GM18907 (cell line): ENCODE measurements around the gene RPS24.
"Not testable (repeated sequence)": the region's sequence is repeated elsewhere in the genome, so short reads cannot be mapped to it uniquely, and the experiment has no call there.

Source experiments
- ATAC-seq: cut with Tn5 transposase; IDR thresholded peaks from one replicate; pipeline ENCODE4 v1.9.1; 2021; ENCODE audit warnings: mild to moderate bottlenecking, moderate library complexity; ENCODE audit not compliant: unreplicated experiment

The RPS24 gene

DNA sequence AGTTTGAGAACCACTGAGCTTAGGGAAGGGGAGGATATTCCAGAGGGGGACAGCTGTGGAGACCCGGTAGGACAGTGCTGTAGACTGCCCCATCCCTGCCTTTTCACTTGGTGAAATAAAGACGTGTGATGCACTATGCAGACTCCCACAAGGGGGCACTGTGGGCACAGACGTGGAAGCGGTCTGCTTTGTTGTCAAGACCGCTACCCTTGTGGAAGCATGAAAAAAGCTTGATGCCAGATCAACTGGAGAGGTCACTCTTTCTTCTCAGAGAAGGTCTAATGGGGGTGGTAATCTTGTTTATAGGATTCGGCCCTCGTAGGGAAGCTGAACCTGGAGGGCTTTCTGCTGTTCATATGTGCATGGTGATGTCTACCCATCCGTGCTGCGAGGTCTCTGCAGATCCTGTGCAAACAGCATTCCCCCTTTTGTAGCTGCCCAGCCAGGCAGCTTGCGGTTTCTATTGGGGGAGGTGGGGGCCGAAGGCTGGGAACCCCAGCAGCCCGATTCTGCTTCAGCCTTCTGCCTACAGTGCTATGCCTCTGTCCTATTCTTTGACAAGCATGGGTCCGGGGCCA, 13.7 kb downstream of the RPS24 start:
- peak; percentile 66 for ATAC-seq

DNA sequence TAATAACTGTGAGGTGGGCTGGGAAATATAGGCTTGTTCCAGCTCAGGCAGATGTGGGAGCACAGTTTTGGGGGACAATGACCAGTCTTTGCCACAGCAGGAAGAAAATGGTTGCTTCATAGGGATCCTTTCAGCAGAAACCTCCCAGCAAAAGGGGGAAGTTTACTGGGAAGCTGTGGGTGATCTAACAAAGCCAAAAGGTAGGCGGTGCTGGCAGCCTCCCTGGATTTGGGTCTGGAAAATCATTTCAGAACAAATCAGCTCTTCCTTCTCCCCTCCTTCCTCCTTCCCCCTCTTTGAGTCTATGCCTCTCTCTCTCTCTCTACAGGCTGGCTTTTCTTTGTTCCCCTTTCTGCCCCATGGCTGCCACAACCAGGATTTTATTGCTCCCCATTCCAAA, 16.2 kb downstream of the RPS24 start:
- ATAC-seq = no peak

DNA sequence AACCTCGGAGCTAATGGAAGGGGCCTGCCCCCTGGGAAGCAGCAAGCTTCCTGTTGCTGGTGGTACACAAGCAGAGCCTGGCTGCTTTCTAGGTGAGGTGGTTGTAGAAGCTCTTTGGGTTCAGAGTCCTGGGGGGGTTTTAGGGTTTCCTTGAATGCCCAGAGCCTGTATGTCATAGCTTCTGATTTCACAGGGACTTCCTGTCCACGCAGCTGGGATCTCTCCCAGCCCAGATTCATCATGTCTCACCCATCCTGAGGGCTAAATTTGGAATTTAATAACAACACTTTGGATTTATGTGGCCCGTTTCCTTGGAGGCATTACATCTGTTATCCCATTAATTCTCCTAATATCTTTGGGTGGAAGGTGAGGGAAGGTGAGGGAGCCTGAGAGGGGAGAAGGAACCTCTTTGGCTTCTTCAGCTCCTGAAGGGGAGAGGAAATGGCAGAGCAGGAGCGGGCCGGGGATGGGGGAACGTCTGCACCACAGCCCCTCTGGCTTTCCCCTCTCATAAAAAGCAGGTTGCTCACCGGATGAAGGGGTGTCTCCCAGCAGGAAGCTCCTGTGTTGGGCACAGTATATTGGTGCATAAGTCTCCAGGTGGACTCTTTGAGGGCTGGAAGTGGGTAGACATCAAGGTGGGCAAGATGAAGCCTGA, 19.7 kb downstream of the RPS24 start:
- no peak for ATAC-seq

DNA sequence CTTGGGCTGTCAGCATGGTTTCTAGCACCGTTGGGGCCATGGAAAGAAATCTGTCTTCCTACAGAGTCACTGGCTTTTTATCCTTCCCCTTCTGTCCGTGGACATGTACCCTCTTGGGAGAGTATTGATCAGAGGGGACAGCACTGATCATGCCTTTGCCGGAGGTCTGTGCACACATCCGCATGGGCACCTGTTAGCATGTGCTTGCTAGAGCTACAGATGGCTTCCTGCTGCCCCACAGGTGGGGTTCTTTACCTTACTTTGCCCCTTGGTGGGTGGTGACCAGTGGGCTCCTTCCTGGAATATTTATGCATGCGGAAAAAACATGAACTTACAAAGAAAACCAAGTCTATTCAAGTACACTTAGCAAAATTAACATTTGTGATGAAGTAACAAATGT, 24.9 kb downstream of the RPS24 start:
- no peak for ATAC-seq

DNA sequence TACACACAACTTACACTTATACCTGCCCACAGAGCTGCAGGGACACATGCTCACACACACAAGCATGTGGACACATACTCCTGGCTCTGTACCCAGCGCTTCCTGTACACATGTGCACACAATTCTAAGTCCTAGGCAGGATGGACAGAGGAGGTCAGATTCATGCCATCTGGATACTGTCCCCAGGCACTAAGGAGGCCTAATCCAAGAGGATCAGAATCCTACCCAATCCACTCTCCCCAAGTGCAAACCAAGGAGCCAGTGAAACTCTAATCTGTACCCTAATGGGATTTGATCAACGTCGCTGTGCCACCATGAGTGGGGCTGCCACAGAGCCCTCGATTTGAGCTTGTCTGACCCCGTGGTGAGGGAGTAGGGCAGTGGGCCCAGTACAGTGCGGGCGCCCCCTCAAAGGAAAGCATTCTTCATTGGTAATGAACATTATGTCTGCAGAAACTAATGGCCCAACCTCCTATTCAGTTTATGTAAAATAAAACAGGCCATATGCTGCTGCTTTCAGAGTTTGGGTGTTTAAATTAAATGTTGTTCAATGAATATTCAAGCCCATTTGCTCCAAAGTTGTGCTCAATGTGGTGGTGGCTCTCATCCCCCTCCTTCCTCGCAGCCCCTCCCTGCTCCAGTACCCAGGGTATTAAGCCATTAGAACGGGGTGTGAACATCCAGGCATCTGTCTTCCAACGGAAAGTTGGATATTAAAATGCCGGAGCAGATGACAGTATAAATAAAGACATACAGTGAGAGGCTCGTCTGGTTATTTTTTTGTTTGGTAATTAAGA, 26.4 kb downstream of the RPS24 start:
- no peak for ATAC-seq

DNA sequence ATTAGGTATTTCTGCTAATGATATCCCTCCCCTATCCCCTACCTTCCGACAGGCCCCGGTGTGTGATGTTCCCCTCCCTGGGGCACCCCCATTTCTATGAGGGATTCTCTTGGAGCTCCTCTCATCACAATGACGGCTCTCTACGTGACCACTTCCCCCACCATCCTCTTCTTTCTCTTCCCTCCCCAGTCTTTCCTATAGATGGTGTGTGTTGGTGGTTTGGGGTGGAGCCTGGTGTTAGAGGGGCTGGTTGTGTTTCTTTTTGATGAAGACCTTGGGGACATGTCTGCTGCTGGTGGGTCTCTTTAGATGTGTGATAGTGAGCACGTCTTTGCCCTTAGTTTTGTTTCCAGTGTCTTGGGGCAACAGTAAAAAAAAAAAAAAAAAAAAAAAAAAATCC, 28.6 kb downstream of the RPS24 start:
- no peak for ATAC-seq

- no peak for ATAC-seq
These were observed 29.6 kb downstream of the RPS24 start for GRCh38 chr10:78063236-78063635.

DNA sequence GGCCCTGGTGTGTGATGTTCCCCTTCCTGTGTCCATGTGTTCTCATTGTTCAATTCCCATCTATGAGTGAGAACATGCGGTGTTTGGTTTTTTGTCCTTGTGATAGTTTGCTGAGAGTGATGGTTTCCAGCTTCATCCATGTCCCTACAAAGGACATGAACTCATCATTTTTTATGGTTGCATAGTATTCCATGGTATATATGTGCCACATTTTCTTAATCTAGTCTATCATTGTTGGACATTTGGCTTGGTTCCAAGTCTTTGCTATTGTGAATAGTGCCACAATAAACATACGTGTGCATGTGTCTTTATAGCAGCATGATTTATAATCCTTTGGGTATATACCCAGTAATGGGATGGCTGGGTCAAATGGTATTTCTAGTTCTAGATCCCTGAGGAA, 31.3 kb downstream of the RPS24 start:
- not testable (repeated sequence) for ATAC-seq

GRCh38 chr10:78065611-78066010, 31.9 kb downstream of the RPS24 start:
- ATAC-seq = no peak

- ATAC-seq = no peak
These were observed 32.3 kb downstream of the RPS24 start for GRCh38 chr10:78066012-78066411.

DNA sequence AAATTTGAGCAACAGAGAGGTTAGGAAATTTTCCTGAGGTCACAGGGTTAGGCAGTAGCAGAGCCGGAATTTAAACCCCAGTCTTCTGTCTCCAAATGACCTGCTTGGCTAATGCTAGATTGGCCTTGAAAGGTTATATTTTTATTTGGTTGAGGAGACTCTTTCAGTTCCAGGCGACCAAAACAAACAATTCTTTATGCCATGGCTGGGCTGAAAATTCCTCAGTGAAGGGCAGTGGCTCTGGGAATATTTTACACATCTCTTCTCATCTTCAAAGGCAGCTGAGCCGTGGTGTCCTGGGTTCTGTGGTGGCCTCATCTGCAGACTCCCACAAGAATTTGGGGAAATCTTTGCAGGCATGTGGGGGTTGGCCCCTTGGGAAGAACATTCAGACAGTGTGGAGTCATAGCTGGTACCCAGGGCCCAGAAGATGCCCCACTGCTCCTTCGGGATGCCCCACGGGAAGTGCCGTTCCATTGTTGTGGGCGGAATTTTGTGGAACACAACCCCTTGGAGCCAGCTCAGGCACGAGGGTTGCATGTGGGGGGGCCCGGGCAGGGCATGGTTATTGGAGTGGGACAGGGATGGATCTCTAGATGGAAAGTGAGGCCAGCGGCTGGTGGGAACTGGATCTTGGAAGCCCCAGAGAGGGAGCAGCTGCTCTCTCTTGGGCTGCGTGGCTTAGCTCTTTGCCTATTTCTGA, 33.2 kb downstream of the RPS24 start:
- no peak for ATAC-seq

GRCh38 chr10:78069151-78069550, 35.5 kb downstream of the RPS24 start:
- no peak for ATAC-seq

- not testable (repeated sequence) for ATAC-seq
These were observed 36.4 kb downstream of the RPS24 start for GRCh38 chr10:78070064-78070463.

GRCh38 chr10:78070726-78071125, 37.1 kb downstream of the RPS24 start:
- ATAC-seq = no peak

GRCh38 chr10:78071140-78071856, 37.6 kb downstream of the RPS24 start:
- no peak for ATAC-seq

DNA sequence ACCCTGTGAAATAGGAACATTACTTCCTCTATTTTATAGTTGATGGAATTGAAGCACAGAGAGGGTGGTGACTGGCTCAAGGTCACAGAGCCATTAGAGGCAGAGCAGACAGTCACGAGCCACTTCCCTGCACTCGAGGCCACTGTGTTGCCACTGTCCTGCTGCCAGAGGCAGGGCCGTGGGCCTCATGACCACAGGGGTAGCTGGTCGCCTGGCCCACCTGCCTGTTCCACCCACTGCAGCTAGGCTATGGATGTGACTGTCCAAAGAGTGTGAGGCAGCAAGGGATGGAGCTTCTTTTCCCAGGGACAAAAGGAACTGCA, 38.2 kb downstream of the RPS24 start:
- ATAC-seq = no peak

GRCh38 chr10:78072504-78072903, 38.8 kb downstream of the RPS24 start:
- ATAC-seq = no peak

DNA sequence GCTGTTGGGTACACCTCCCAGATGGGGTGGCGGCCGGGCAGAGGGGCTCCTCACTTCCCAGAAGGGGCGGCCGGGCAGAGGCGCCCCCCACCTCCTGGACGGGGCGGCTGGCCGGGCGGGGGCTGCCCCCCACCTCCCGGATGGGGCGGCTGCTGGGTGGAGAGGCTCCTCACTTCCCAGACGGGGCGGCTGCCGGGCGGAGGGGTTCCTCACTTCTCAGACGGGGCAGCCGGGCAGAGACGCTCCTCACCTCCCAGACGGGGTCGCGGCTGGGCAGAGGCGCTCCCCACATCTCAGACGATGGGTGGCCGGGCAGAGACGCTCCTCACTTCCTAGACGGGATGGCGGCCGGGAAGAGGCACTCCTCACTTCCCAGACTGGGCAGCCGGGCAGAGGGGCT, 42.1 kb downstream of the RPS24 start:
- ATAC-seq = not testable (repeated sequence)

DNA sequence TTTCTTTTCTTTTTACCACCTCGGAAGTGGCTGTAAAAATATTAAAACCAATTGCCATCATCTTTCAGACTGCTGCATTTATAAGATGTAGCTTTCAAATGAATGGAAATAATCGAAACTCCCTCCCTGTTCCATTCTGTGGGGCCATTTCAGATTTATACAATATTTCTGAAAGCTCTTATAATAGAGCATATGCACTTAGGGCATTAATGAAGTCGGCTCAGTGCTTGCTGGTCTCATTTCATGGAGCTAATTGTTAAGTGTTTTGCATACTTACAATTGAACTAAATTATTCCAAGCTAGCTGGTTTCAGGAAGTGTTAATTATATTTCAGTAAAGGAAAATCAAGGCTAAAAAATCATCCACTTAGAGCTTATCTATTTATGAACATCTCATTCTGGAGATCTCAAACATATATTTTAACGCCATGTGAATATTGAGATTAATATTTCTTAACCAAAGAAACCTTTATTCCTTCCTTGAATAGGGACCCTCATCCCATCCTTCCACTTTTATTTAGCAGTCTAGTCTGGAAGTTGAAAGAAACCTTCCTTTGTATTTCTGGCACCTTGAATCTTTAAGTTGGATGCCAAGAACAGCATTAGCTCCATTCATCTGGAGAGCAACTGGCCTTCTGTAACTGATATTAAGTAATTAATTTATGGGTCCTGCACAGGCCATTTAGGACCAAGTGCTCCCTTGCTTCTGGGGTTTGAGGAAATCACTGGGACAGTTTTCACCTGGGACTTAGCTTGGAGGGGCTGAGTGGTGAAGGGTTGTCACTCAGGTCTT, 45.1 kb downstream of the RPS24 start:
- ATAC-seq = no peak

- ATAC-seq = no peak
These were observed 45.7 kb downstream of the RPS24 start for GRCh38 chr10:78079411-78079810.
